Body of pancreas (tissue), 4 donors: ENCODE measurements around the gene MYL4. TPM values are rescaled to one million over a fixed set of nuclear protein-coding genes. Genes with fewer than 3 reads are reported as not detected.
"Not testable (repeated sequence)": the region's sequence is repeated elsewhere in the genome, so short reads cannot be mapped to it uniquely, and the experiment has no call there.

Experiments
- ATAC-seq: fragments of 150-250 bp; one replicate; pipeline ENCODE4 v1.9.1; 2016
- DNase-seq, 4 donors: peaks; one replicate each; pipeline ENCODE4 v3.0.0-alpha.2; 2019
- H3K27ac ChIP-seq, 4 donors: fragments of 200-600 bp; sonication (generic); 1 replicate in 3 of 4; 2 replicates in 1 of 4; pipeline versions ENCODE4 v1.5.1 to v1.6.1; 2016 to 2019; ENCODE audit warnings: mild to moderate bottlenecking in 1 of 4, mixed read lengths in 1 of 4, moderate library complexity in 1 of 4
- H3K27me3 ChIP-seq, 2 donors: fragments of 200-600 bp; sonication (generic); one replicate each; pipeline ENCODE4 v1.6.0; 2016; ENCODE audit warnings: mild to moderate bottlenecking in 1 of 2
- H3K36me3 ChIP-seq, 2 donors: fragments of 200-600 bp; sonication (generic); replicated peaks in 1 of 2; 2 replicates each; pipeline ENCODE4 v1.5.1; 2016; ENCODE audit warnings: low read depth in 2 of 2; ENCODE audit not compliant: insufficient read depth in 1 of 2
- H3K4me1 ChIP-seq: fragments of 200-600 bp; sonication (generic); one replicate; pipeline ENCODE4 v1.6.0; 2016
- H3K4me3 ChIP-seq, 2 donors: fragments of 200-600 bp; sonication (generic); 1 replicate in 1 of 2; 2 replicates in 1 of 2; pipeline ENCODE4 v1.5.1; 2016 to 2019
- H3K9me3 ChIP-seq, 3 donors: fragments of 200-600 bp; sonication (generic); 1 replicate in 2 of 3; 2 replicates in 1 of 3; pipeline ENCODE4 v1.5.1; 2016
- POLR2A ChIP-seq, 3 donors: fragments of 450-650 bp; IDR thresholded peaks; one replicate each; pipeline ENCODE4 v1.6.1; 2016; ENCODE audit warnings: antibody characterized with exemption in 3 of 3, mild to moderate bottlenecking in 2 of 3
- WGBS, 2 donors: methylation state at CpG; one replicate each; pipeline ENCODE4 v1.1.5; 2017; 5-methylcytosine and 5-hydroxymethylcytosine counted together
- intact Hi-C: fragments of 100-400 bp; cut with DNase I; formaldehyde crosslinking; loops from one replicate; pipeline ENCODE4 v1.15.1; 2023
- total RNA-seq, 2 donors: library from RNA; depleted of rRNA; stranded (reverse); fragments of >200 nt; gene quantifications; one replicate each; pipeline ENCODE4 v1.1.0, GENCODE V29; 2016
- TF ChIP-seq, protein P1 (sequence below), 7 experiments: fragments of 450-650 bp in 4 of 7; fragments of 200-600 bp in 3 of 7; sonication (generic) in 3 of 7; IDR thresholded peaks; one replicate each; pipeline ENCODE4 v1.5.1; 2016 to 2019; ENCODE audit warnings: antibody characterized with exemption in 7 of 7

Gene MYL4
- total RNA-seq, 2 donors from 2014 or later = not detected

DNA sequence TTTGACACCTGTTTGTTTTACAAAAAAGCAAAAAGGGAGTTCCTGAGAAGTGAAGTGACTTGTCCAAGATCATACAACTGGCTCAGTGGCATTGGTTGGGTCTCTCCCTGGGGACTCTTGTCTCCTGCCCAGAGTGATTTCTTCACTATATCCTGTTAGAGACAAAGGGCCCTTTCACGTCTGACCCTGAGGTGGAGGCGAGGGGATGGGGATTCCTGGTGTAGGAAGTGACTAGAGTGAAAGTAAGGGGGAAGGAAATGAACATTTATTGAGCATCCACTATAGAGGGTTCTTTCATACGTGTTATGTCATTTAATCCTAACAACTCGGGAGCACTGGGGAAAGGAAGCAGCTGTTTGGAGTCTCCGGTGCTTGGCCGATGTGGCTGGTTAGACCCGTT is 53.4 kb downstream of the MYL4 start:
- Histone ChIP-seq H3K27me3 (no peaks in the 10 kb centered on the region), H3K36me3 (no peaks in the 10 kb centered on the region), H3K4me3 (no peak overlapping the region), H3K9me3 (no peaks in the 10 kb centered on the region), H3K27ac (no peak overlapping the region), H3K4me1 (no peaks in the 10 kb centered on the region)
- 68 to 74% methylated on average over 7 of the region's 7 CpGs for WGBS, 2 donors
- ATAC-seq (no peak), DNase-seq (no peak)
- intact Hi-C loops = no loop called here
- TF ChIP-seq POLR2A (IDR thresholded peaks at IDR 0.05) = no peak
- TF ChIP-seq, protein P1, sequence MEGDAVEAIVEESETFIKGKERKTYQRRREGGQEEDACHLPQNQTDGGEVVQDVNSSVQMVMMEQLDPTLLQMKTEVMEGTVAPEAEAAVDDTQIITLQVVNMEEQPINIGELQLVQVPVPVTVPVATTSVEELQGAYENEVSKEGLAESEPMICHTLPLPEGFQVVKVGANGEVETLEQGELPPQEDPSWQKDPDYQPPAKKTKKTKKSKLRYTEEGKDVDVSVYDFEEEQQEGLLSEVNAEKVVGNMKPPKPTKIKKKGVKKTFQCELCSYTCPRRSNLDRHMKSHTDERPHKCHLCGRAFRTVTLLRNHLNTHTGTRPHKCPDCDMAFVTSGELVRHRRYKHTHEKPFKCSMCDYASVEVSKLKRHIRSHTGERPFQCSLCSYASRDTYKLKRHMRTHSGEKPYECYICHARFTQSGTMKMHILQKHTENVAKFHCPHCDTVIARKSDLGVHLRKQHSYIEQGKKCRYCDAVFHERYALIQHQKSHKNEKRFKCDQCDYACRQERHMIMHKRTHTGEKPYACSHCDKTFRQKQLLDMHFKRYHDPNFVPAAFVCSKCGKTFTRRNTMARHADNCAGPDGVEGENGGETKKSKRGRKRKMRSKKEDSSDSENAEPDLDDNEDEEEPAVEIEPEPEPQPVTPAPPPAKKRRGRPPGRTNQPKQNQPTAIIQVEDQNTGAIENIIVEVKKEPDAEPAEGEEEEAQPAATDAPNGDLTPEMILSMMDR (IDR thresholded peaks at IDR 0.05) = no peak

DNA sequence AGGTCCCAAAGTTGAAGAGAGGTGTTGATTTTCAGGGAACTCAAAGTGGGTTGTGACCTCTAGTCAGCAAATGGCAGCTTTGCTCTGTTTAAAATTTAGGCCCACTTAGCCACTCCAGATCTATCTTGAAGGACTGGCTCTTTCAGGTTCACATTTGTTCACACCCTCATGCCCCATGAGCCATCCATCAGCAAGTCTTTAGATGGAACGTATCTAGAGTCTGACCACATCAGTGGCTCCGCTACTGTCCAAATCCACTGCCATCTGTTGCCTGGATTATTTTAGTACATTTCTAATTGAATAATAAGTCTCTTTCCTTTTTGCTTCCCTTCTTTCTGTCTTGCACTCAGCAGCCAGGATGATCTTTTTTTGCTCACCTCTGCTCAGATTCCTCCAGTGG is 55.0 kb downstream of the MYL4 start:
- H3K27me3 ChIP-seq = no peaks in the 10 kb centered on the region
- no peak overlapping the region for H3K27ac ChIP-seq
- TF ChIP-seq POLR2A (IDR thresholded peaks at IDR 0.05) = no peak
- TF ChIP-seq, protein P1 (IDR thresholded peaks at IDR 0.05) = no peak
- intact Hi-C loops = no loop called here
- no peaks in the 10 kb centered on the region for H3K36me3 ChIP-seq
- no peaks in the 10 kb centered on the region for H3K4me1 ChIP-seq
- ATAC-seq = no peak
- H3K4me3 ChIP-seq = no peak overlapping the region
- WGBS, 2 donors = 91% methylated on average over 2 of the region's 2 CpGs
- no peak for DNase-seq
- no peaks in the 10 kb centered on the region for H3K9me3 ChIP-seq

- 60 to 81% methylated on average over 2 of the region's 2 CpGs for WGBS, 2 donors
- no peak for ATAC-seq
- Histone ChIP-seq H3K36me3 (no peaks in the 10 kb centered on the region), H3K4me1 (no peaks in the 10 kb centered on the region), H3K27me3 (no peaks in the 10 kb centered on the region), H3K4me3 (no peak overlapping the region), H3K9me3 (no peaks in the 10 kb centered on the region), H3K27ac (no peak overlapping the region)
- TF ChIP-seq, protein P1 (IDR thresholded peaks at IDR 0.05) = no peak
- no peak for TF ChIP-seq POLR2A (IDR thresholded peaks at IDR 0.05)
- DNase-seq = no peak
- intact Hi-C loops = no loop called here
These were observed 56.9 kb downstream of the MYL4 start for GRCh38 chr17:47265983-47266541.

DNA sequence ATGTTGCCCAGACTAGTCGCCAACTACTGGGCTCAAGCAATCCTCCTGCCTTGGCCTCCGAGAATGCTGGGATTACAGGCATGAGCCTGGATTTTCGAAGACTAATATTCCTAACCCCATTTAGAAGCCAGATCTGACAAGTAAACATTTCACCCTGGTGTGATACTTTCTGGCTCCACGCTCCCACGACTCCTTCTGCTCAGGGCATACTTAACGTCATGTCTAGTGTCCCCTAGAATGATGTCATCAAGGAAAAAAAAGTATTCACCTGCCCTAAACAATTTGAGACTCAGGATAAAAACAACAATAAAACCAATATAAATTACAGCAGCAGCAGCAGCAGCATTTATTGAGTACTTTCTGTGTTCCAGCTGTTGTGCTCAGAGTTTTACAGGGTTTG is 57.6 kb downstream of the MYL4 start:
- no peak for DNase-seq
- Histone ChIP-seq H3K4me3 (no peak overlapping the region), H3K9me3 (no peaks in the 10 kb centered on the region), H3K4me1 (no peaks in the 10 kb centered on the region), H3K27ac (no peak overlapping the region), H3K27me3 (no peaks in the 10 kb centered on the region), H3K36me3 (no peaks in the 10 kb centered on the region)
- intact Hi-C loops = no loop called here
- no peak for ATAC-seq
- TF ChIP-seq, protein P1 (IDR thresholded peaks at IDR 0.05) = no peak
- no peak for TF ChIP-seq POLR2A (IDR thresholded peaks at IDR 0.05)
- WGBS, 2 donors = 87 to 94% methylated on average over 6 of the region's 6 CpGs

GRCh38 chr17:47267354-47267828 is 58.2 kb downstream of the MYL4 start:
- Histone ChIP-seq H3K4me1 (no peaks in the 10 kb centered on the region), H3K27me3 (no peaks in the 10 kb centered on the region), H3K4me3 (no peak overlapping the region), H3K9me3 (no peaks in the 10 kb centered on the region), H3K27ac (no peak overlapping the region), H3K36me3 (no peaks in the 10 kb centered on the region)
- ATAC-seq (no peak), DNase-seq (no peak)
- intact Hi-C loops = no loop called here
- 58 to 64% methylated on average over 1 of the region's 1 CpG for WGBS, 2 donors
- no peak for TF ChIP-seq POLR2A (IDR thresholded peaks at IDR 0.05)
- TF ChIP-seq, protein P1 (IDR thresholded peaks at IDR 0.05) = no peak

GRCh38 chr17:47268964-47269363 is 59.8 kb downstream of the MYL4 start:
- not testable (repeated sequence) for H3K4me3 ChIP-seq, H3K27ac ChIP-seq

GRCh38 chr17:47269561-47270280 is 60.6 kb downstream of the MYL4 start:
- H3K4me3 ChIP-seq, H3K9me3 ChIP-seq, ATAC-seq, intact Hi-C loops, DNase-seq, H3K27ac ChIP-seq, H3K27me3 ChIP-seq, H3K4me1 ChIP-seq, H3K36me3 ChIP-seq: not testable (repeated sequence)

More at GRCh38 chr17:47268964-47269363, 59.8 kb downstream of the MYL4 start:
- intact Hi-C loops, ATAC-seq, H3K36me3 ChIP-seq, H3K27me3 ChIP-seq, DNase-seq, H3K9me3 ChIP-seq, H3K4me1 ChIP-seq: not testable (repeated sequence)
- WGBS, 2 donors = 62 to 82% methylated on average over 3 of the region's 3 CpGs
